NCI-H748 (cell line): Measurements from ENCODE around the gene EYA4.

Source experiments
- DNase-seq: peaks from one replicate; lab custom pipeline; 2025; ENCODE audit not compliant: unreplicated experiment; lab: John Stamatoyannopoulos, UW

EYA4 gene

DNA sequence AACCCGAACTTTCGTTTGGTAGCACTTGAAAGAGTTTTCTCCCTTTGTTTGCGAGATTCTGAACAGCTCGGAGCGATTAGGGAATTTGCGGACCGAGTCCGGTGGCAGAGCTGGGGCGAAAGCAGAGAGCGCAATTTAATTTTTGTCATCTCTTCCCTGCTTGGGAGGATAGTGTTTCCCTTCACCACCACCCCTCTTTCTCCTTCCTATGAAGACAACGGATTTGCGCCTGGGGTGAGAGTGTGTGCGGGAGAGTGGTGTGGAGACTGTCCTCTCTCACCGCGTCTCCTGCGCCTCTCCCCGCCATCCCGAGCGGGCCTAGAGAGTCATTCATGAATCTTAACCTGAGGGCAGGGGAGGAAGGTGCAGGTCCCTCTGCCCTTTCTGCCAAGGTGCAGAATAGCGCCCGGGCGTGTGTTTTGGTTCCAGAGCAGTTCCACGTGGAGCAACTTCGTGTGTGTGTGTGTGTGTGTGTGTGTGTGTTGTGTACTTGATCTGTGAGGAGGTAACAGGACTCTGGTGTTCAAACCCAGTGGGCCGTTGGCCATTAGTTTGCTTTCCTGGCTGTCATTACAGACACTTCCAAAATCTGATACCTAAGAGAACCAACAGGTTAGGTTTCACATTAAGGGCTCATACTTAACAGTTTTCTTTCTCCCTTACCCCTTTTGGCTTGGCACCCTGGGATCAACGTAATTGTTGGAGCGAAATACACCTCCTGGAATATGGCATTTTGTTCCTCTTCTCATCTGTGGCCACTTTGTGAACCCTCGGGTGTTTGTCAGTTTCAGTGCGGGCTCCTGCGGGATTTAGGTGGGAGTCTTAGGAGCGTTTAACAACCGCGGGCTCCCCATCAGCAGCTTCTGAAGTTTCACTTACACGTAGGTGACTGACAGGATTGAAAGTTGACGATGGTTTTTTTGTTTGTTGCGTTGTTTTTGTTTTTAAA, 1.8 kb downstream of the EYA4 start:
- DNase-seq = peak; percentile 56

DNA sequence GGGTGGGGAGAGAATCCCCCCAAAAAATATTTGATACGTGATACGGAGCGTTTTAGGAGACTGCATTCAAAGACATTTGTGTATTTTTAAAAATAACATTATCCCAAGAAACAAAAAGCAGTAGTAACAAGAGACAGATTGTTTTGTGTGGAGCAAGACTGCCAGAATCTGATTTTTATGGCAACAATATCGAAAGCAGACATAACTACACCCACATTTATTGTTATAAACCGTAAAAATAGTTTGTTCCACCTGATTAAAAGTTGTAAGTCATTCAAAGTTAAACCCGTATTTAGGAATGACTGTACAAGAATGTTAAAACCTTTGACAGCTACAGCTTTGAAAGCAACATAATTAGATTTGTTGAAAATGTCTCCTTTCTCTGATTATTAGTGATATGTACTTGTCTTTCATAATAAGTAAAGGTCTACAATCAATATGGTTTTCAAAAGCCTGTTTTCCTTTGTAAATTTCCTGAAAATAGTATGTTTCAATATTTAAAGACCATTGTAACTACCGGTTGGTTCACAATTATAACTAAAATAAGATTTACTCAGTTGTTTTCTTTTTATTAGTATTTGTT, 2.7 kb downstream of the EYA4 start:
- DNase-seq = no peak

DNA sequence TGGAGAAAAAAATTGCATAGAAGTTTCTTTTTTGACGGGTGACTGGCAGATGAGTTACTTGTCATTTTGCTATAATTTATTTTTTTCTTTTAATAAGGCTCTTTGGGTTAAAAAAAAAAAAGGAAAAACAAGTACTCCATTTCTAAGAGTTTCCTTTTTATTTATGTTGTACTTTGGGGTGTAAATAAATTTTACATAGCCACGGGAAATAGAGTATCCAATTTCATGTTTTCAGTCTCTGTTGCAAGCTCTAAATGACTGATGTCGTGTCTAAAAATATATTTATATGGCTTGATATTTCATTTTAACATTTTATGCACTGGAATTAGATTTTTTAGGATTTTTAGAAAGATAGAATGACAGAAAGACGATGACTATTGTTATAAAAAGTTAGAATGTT, 3.4 kb downstream of the EYA4 start:
- no peak for DNase-seq

DNA sequence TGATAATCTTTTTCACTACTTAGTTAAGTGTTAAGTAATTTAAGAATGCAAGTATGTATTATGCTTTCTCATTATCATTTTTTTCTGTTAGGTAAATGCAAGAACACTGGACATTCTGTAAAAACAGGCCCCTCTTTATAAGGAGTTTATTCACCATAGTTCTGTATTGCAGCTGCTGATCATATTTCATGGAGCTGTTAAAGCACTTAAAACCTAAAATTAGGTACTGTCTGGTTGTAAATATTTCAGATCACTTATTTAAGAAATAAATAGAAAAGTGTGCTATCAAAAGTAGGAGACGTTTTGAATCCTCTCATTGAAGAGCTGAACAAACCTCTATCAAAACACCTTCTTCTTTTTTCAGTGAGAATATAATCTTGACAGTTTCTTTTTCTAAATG, 3.9 kb downstream of the EYA4 start:
- no peak for DNase-seq

DNA sequence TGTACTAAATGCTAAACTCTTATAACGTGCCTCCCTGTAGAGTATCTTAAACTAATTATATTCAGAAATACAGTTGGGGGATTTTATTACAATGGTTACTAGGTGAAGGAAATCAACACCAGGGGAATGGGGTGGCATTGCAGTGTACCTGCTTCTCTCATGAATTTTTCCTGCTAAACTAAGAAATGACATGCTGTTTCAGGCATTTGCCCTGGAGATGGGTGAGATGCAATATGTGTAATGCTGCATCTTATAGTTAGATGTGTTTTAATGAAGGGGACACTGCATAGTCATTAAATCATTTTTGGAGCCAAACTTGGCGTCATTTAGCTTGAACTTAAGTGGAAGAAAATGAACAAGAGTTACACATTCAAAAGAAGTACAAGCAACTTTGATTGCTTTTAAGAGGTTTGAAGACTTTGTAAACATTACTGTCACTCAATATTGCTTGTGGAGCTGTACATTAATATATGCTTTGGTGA, 4.3 kb downstream of the EYA4 start:
- no peak for DNase-seq

DNA sequence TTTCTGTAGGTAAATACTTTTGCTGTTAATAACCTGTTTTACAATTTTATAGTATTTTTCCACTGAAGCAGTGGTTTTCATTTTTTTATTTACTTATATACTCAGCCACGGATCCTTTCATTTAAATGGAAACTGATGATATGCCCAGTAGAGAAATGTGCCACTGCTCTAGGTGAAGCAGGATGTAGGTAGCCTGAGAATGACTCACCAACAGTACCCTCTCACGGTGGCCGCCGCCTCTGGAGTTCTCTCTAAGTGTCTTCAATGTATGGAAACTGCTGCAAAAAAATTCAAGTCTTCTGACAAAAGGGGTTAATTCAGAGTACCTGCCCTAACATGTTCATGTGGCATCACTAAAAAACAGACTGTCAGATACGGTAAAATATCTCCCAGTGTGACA, 6.4 kb downstream of the EYA4 start:
- DNase-seq = no peak

DNA sequence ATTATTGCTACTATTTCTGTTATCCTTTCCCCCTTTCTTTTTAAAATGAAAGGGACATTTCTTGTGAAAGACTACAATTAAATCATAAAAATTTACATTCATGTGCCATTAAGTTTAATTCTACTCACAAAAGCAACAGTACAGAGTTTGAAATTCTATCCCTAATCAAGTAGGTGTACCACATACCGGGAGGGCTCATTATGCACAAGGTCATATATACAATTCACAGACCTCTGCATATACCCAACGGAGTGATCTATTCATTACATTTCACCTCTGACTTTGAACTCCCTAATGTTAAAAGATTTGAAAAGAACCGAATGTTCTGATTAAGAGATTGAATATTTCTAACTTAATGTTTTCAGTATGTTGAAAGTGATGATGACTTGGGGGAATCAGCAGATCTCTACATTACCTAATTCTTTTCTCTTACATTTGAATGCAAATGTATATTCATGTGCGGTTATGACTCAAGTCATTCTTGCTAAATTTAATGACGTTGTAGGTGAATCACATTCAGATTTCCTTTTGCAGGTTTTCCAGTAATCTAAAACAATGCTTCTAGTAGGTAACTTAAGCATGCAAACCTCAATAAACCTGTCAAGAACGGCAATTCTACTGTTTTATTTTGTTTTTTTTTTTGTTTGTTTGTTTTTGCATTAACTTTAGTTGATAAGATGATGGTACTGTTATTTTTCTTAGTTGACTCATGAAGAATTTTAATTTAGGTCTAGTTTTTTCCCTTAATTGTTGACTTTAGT, 7.3 kb downstream of the EYA4 start:
- no peak for DNase-seq

DNA sequence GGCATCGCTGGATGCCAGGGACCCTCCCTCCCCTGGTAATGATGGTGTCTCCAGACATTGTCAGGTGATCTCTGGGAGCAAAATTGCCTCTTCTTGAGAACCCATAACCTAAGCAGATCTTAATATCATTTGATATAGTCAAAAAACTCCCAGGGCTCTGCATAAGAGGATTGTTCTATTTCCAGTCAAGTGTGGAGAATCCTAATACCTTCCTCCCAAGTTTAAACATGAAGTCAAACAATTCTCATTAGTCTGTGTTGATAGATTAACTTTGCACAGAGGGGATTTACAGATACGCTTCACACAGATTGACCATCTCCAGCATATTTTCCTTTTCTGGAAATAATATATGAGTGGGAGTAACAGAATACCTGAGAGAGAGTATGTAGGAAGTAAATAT, 10.5 kb downstream of the EYA4 start:
- DNase-seq = no peak

DNA sequence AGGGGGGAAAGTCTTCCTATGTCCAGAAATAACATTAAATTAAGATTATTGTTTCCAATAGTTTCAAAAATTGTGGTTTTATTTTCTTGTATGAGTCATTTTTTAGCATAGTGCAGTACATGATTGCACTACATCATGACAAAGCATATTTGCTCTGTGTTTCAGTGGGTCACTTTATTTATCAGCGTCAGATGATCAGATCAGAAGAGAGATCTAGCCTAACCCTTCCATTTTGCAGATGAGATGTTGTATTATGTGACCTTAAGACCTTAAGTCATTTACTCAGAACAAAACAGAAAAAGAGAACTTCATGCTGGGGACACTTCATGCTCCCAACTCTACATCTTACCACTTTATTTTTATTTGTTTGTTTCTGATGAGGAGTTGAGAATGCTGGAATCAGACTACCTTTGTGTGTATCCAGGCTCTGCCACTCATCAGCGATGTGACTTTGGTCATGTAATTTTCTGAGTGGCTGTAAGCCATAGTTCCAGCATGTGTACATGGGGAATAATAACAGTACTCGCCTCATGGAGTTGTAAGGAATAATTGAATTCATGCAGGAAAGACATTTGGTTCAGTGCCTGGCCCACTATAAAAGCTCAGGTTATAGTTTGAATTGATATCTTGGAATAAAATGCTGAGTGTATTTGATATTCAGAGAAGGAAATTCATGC, 13.5 kb downstream of the EYA4 start:
- no peak for DNase-seq

DNA sequence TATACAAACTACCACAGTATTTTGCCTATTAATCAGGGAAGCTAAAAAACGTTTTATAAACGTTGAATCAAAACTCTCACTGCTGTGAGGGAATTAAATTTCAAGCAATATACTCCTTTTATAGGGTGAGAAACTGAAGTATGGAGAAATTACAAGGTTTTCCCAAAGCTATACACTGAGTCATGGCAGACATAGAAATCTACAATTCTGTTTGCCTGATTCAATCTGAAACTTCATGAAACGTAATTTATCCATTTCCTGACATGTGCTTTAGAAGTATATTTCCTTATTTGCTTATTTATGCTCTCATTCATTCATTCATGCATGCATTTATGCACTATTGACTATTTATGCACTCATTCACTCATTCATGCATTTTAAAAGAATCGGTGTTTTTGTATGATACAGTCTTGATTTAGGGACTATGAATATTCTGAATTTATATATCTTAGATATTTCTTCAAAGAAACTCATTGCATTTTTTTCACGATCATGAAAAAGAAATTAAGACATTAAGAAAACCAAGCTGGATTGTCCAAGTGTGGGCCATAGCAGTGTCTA, 16.5 kb downstream of the EYA4 start:
- DNase-seq = no peak

DNA sequence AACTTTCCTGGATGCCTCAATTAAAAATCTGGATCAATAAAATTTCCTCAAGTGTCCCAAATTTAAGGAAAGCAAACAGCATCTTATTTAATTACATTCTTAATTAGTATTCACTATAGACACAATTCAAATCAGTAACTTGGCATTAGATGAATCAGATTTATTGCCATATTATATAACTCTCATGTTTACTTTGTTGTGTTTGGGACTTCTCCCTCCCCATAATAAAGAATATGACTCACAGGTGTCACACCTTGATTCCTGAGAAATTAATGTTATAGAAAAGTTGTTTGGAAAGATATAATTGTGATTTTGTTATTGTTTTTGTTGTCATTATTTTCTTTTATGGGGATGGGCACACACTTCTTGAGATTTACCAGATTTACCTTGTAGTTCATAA, 18.4 kb downstream of the EYA4 start:
- DNase-seq = no peak

DNA sequence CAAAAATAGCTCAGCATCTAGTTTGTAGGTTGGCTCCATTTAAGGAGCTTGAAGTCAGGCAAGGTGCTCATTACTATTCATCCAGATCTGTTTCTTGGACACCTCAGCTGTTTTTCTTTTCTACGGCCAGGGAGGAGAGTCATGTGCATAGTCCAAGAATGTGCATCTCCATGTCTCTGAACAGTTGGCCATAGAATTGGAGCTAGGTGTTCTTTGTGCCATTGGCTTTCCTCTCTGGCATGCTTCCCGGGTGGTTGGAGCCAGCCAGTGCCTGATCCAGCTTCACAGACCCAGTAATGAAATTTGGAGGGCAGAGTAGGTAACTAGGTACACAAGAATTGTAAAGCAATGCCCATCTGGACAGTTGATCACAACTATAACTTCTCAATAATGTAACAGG, 21.6 kb downstream of the EYA4 start:
- no peak for DNase-seq

DNA sequence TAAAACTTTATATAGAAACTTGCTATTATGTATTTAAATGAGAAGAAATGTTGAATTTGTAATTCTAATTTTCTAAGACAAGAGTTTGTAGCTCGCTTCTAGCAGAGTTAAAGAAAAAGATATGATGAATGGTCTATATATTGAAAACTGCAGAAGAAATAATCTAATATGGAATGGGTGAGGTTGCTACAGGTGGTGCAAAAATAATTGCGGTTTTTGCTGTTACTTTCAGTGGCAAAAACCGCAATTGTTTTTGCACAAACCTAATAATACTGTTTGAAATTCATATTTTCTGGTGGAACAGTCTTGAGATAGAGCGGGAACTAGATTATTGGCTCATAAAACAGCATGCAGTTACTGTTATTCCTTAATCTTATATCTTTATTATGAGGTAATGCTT, 23.9 kb downstream of the EYA4 start:
- no peak for DNase-seq

DNA sequence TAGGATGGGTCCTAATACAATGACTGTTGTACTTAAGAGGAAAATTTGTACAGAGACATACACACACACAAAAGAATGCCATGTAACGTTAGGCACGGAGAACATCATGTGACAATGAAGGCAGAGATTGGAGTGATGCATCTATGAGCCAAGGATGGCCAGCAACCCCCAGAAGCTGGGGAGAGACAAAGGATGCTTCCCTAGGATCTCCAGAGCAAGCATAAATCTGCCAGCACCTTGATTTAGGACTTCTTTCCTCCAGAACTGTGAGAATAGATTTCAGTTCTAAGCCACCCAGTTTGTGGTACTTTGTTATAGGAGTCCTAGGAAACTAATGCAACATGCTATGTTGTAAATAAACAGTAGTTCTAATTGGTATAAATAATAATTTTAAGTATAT, 25.0 kb downstream of the EYA4 start:
- no peak for DNase-seq

DNA sequence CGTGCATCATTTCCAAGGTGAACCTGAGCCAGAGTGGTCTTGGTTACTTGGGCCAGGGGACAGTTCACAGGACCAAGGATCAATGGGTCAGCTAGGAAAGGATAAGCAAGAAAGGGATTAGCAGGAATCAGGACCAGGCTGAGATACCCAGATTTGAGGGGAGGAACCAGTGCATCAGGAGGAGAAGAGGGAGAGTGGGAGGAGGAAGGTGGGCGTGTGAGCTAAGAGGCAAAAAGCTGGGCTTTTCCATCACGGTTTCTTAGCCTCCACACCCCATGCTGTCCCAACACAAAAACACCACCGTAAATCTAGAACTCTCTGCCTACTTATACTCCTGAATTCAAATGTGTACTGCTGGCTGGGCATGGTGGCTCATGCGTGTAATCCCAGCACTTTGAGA, 27.5 kb downstream of the EYA4 start:
- no peak for DNase-seq

DNA sequence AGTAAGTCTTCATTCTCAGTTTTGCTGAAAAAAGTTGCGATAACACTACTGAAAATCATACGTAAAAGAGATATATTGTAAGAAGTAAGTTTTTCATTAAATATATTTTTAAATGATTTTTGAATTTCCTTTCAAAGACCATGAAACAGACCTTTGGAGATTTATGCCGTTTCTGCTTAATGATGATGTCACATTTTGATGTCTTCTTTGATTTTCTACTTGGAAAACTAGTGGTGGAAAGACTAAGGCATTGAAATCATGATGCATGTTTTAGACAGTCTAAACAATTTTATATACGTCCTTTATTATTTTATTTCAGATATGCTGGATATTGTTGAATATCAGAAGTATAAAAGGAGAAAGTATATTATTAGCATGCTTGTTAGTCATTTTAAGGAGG, 33.7 kb downstream of the EYA4 start:
- no peak for DNase-seq

DNA sequence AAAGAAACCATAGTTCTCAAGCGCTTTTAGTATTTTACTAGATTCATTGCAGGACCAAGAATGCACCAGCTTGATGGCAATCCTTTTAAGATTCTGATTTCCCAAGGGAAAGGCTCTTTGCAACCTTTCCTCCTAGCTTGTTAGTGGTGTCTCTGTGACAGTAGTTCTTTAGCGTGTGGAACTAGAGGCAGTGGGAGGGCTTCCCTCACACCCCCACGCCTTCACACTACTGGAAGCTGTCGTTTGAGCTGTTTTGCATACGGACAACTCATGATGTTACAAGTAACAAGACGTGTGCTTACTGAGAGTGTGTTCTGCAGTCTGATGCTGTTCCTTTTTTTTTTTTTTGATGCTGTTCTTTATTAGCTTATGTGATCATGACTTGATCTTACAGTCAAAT, 34.1 kb downstream of the EYA4 start:
- no peak for DNase-seq

DNA sequence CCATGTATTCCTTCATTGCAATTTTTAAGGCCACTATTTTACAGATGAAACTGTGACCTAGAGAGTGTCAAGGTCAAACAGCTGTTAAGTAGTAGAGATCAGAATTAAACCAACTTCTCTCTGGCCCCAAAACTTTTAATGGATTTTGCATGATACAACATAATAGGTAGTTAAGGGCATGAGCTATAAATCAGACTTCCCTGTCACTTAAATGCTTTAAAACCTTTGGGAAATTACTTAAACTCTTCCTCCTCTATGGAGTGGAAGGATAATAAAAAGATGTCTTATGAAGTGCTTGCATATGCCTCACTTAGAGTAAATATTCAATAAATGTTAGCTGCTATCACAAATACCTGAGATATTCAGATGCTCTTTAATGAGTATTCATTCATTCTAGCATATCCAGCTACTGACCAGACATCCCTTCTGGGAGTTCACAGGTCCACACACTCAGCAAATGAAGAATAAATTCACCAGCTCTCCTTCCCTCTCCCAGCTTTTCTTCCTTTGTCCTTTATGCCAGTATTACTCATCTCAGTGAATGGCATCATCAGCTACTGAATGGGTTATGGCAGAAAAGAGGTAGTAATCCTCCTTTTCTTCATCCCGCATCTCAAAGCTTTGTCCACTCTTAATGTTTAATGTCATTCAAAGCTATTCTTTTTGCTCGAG, 36.2 kb downstream of the EYA4 start:
- DNase-seq = no peak

DNA sequence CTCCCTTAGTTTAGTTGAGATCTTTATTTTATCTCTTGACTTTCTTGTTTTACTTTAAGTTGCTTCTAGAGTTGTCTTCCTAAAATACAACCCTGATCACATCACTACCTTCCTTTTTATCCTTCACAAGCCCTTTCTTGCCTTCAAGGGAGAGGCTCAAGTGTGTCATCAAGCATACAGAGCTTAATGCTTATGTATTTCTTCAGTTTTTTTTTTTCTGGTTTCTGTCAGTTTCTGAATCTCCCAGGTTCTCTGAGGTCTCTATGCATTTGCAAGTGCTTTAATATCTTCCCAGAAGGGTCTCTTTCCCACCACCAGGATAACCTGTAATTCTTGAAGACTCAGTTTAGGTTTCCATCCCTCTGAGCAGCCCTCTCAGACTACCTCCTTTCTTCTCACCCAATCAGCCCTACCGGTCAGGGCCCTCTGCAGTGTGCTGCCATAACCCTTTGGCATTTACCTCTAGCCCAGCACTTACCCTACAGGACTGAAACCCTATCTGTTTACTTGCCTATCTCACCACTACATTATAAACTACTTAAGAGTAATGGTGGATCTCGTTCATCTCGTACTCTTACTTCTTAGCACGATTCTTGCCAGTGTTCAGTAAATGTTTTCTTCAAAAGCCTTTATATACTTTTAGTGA, 36.9 kb downstream of the EYA4 start:
- peak; percentile 21 for DNase-seq

DNA sequence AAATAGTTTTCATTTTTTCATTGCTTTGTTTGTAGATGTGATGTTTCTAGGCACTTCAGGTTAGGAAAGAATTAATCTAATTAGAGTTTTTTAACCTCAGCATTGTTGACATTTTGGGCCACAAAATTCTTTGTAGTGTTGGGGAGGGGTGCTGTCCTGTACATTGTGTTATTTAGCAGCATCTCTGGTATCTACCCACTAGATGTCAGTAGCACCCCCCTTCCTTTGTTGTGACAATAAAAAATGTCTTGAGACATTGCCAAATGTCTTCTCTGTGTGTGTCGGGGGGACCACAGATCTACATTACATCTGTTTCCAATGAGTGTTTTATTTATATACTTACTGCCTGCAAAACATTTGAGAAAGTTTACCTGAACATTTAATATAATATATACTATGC, 45.6 kb downstream of the EYA4 start:
- peak; percentile 14 for DNase-seq
